CD4-positive, alpha-beta T cell (primary cell): ENCODE results near the gene SNAPC4. TPM values are rescaled to one million over a fixed set of nuclear protein-coding genes. Genes with fewer than 3 reads are reported as not detected.

ENCODE experiments used
- ATAC-seq: fragments of 200-7000 bp; cut with Tn5 transposase; one replicate; pipeline ENCODE4 v1.10.0; 2022; ENCODE audit warnings: mild to moderate bottlenecking; ENCODE audit not compliant: poor library complexity
- CTCF ChIA-PET: fragments of 350-600 bp; sonication (Branson Sonifier 250); formaldehyde crosslinking; loops from one replicate; lab custom pipeline; 2021; ENCODE audit warnings: antibody characterized with exemption, inconsistent platforms; lab: Charles Lee
- POLR2A ChIA-PET: fragments of 350-600 bp; sonication (Branson Sonifier 250); formaldehyde crosslinking; loops from one replicate; lab custom pipeline; 2021; ENCODE audit warnings: antibody characterized with exemption, inconsistent platforms; lab: Charles Lee
- DNase-seq, 14 experiments: peaks; one replicate each; pipeline ENCODE4 v3.0.0-alpha.2; 2013 to 2020; ENCODE audit warnings: mixed read lengths in 2 of 14
- H3K27ac ChIP-seq, 2 donors: one replicate each; pipeline versions ENCODE4 v1.5.1 to v1.7.0; 2013; ENCODE audit warnings: low read length in 2 of 2, low read depth in 1 of 2, mild to moderate bottlenecking in 1 of 2
- H3K27me3 ChIP-seq, 2 experiments: 1 replicate in 1 of 2; 2 replicates in 1 of 2; pipeline versions ENCODE4 v1.6.1 to v1.7.0; 2013; ENCODE audit warnings: low read length in 2 of 2, control low read depth in 1 of 2, mild to moderate bottlenecking in 1 of 2, moderate library complexity in 1 of 2; ENCODE audit not compliant: insufficient read depth in 2 of 2, control insufficient read depth in 1 of 2
- H3K36me3 ChIP-seq: one replicate; pipeline ENCODE4 v1.6.1; 2013; ENCODE audit warnings: low read length, control low read depth; ENCODE audit not compliant: insufficient read depth
- H3K4me1 ChIP-seq: one replicate; pipeline ENCODE4 v1.6.1; 2013; ENCODE audit warnings: low read length, control low read depth; ENCODE audit not compliant: insufficient read depth
- H3K4me3 ChIP-seq: one replicate; pipeline ENCODE4 v1.5.1; 2013; ENCODE audit warnings: mild to moderate bottlenecking, low read length, moderate library complexity
- H3K9me3 ChIP-seq, 2 experiments: 1 replicate in 1 of 2; 2 replicates in 1 of 2; pipeline versions ENCODE4 v1.6.1 to v1.7.0; 2013; ENCODE audit warnings: low read length in 2 of 2, mild to moderate bottlenecking in 2 of 2, control low read depth in 1 of 2, moderate library complexity in 1 of 2; ENCODE audit not compliant: control insufficient read depth in 1 of 2, insufficient read depth in 1 of 2
- H3K27ac Mint-ChIP-seq: one replicate; pipeline ENCODE4 v1.8.0; 2020; ENCODE audit warnings: mixed read lengths
- H3K27me3 Mint-ChIP-seq: one replicate; pipeline ENCODE4 v1.8.0; 2021; ENCODE audit warnings: mixed read lengths
- H3K36me3 Mint-ChIP-seq: one replicate; pipeline ENCODE4 v1.8.0; 2021; ENCODE audit warnings: low read depth, mixed read lengths
- H3K4me1 Mint-ChIP-seq: one replicate; pipeline ENCODE4 v1.8.0; 2021; ENCODE audit warnings: low read depth, mixed read lengths
- H3K4me3 Mint-ChIP-seq: one replicate; pipeline ENCODE4 v1.8.0; 2020; ENCODE audit warnings: mild to moderate bottlenecking, mixed read lengths
- H3K9me3 Mint-ChIP-seq: one replicate; pipeline ENCODE4 v1.8.0; 2020; ENCODE audit warnings: mixed read lengths
- CTCF ChIP-seq: fragments of 200-600 bp; IDR thresholded peaks from one replicate; pipeline ENCODE4 v1.8.0; 2022; ENCODE audit warnings: antibody characterized with exemption, mild to moderate bottlenecking
- intact Hi-C, 2 experiments: fragments of 100-400 bp; cut with DNase I in 1 of 2; cut with micrococcal nuclease in 1 of 2; formaldehyde crosslinking; loops; one replicate each; pipeline versions ENCODE4 v1.15.1 to v1.9.0; 2023 to 2025; cut with DNase I, micrococcal nuclease
- total RNA-seq, 174 experiments: library from RNA in 2 of 174; stranded (reverse) in 2 of 174; gene quantifications; one replicate each; pipeline ENCODE4 v1.2.3 and lab custom pipeline; 2021 to 2026

Gene SNAPC4
- total RNA-seq, 2 experiments from 2014 or later = 7.7 to 8.0 TPM

- TF ChIP-seq CTCF = no peak
- H3K9me3 ChIP-seq = no peaks in the 10 kb centered on the region
- no peaks in the 10 kb centered on the region for H3K27me3 ChIP-seq
- no peak overlapping the region for H3K4me3 ChIP-seq
- DNase-seq = peak in 1 of 14 experiments; percentile 27
- Mint-ChIP-seq H3K9me3 (no peaks in the 10 kb centered on the region), H3K27me3 (no peaks in the 10 kb centered on the region), H3K4me1 (peaks cover 18% of the 10 kb centered on the region), H3K4me3 (no peak overlapping the region), H3K27ac (no peak overlapping the region), H3K36me3 (peaks cover 22% of the 10 kb centered on the region)
- H3K27ac ChIP-seq = no peak overlapping the region
- intact Hi-C loops = no loop called here
- ChIA-PET CTCF (no interaction called here), POLR2A (no interaction called here)
- H3K36me3 ChIP-seq = peaks cover 23% of the 10 kb centered on the region
- peaks cover 23% of the 10 kb centered on the region for H3K4me1 ChIP-seq
- no peak for ATAC-seq
Observed at GRCh38 chr9:136433043-136433715, 33.2 kb upstream of the SNAPC4 start.

GRCh38 chr9:136432591-136432990 lies 32.6 kb upstream of the SNAPC4 start:
- Mint-ChIP-seq H3K27me3 (no peaks in the 10 kb centered on the region), H3K9me3 (no peaks in the 10 kb centered on the region), H3K4me1 (peaks cover 13% of the 10 kb centered on the region), H3K27ac (no peak overlapping the region), H3K4me3 (no peak overlapping the region), H3K36me3 (peaks cover 20% of the 10 kb centered on the region)
- Histone ChIP-seq H3K27me3 (no peaks in the 10 kb centered on the region), H3K27ac (no peak overlapping the region), H3K4me1 (peaks cover 17% of the 10 kb centered on the region), H3K36me3 (peaks cover 23% of the 10 kb centered on the region), H3K4me3 (no peak overlapping the region), H3K9me3 (no peaks in the 10 kb centered on the region)
- no peak for TF ChIP-seq CTCF
- intact Hi-C loops = no loop called here
- DNase-seq = no peak
- CTCF ChIA-PET = no interaction called here
- ATAC-seq = no peak
- POLR2A ChIA-PET = no interaction called here

- CTCF ChIA-PET = no interaction called here
- intact Hi-C loops = no loop called here
- no peaks in the 10 kb centered on the region for H3K27me3 Mint-ChIP-seq
Observed at GRCh38 chr9:136431782-136432350, 31.9 kb upstream of the SNAPC4 start.

More at GRCh38 chr9:136431782-136432350, 31.9 kb upstream of the SNAPC4 start:
- ATAC-seq = no peak
- Histone ChIP-seq H3K36me3 (peaks cover 23% of the 10 kb centered on the region), H3K9me3 (no peaks in the 10 kb centered on the region), H3K4me1 (peaks cover 9% of the 10 kb centered on the region), H3K27ac (no peak overlapping the region), H3K27me3 (no peaks in the 10 kb centered on the region), H3K4me3 (no peak overlapping the region)
- Mint-ChIP-seq H3K36me3 (peaks cover 20% of the 10 kb centered on the region), H3K27ac (no peak overlapping the region), H3K4me3 (no peak overlapping the region), H3K9me3 (no peaks in the 10 kb centered on the region), H3K4me1 (peaks cover 5% of the 10 kb centered on the region)
- POLR2A ChIA-PET = no interaction called here
- no peak for DNase-seq
- no peak for TF ChIP-seq CTCF
